B cell (primary cell): ENCODE data around the gene ERICH3.

Experiments used
- EZH2 ChIP-seq: IDR thresholded peaks from 2 replicates; pipeline ENCODE4 v1.6.1; 2012; ENCODE audit warnings: borderline replicate concordance, low read depth, mild to moderate bottlenecking, moderate library complexity, low read length; ENCODE audit not compliant: insufficient read depth, poor library complexity, severe bottlenecking
- TF ChIP-seq, protein P1 (sequence below): fragments of 200-600 bp; IDR thresholded peaks from one replicate; pipeline ENCODE4 v1.8.0; 2022; ENCODE audit warnings: antibody characterized with exemption, mild to moderate bottlenecking

DNA sequence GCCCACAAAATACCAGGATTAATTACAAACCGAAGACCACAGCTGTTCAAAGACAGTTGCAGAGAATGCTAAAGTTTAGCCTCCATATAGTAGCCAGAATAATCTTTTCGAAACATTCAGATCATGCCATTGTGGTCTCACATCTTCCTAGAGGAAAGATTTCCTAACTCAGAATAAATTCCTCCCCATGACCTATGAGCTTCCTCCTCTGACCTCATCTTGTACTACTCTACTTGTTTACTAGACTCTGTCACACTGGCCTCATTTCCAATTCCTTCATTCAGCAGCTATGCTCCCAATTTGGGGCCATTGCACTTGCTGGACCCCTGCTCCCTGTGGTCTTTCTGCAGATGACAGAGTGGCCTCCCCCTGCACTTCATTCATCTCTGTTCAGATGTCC lies 89.4 kb downstream of the ERICH3 start:
- no peak for TF ChIP-seq EZH2
- TF ChIP-seq, protein P1, sequence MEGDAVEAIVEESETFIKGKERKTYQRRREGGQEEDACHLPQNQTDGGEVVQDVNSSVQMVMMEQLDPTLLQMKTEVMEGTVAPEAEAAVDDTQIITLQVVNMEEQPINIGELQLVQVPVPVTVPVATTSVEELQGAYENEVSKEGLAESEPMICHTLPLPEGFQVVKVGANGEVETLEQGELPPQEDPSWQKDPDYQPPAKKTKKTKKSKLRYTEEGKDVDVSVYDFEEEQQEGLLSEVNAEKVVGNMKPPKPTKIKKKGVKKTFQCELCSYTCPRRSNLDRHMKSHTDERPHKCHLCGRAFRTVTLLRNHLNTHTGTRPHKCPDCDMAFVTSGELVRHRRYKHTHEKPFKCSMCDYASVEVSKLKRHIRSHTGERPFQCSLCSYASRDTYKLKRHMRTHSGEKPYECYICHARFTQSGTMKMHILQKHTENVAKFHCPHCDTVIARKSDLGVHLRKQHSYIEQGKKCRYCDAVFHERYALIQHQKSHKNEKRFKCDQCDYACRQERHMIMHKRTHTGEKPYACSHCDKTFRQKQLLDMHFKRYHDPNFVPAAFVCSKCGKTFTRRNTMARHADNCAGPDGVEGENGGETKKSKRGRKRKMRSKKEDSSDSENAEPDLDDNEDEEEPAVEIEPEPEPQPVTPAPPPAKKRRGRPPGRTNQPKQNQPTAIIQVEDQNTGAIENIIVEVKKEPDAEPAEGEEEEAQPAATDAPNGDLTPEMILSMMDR = no peak
